Bronchial epithelial cell (primary cell): ENCODE results near the gene SPATA24. TPM values are rescaled to one million over a fixed set of nuclear protein-coding genes. Genes with fewer than 3 reads are reported as not detected.
A peak's percentile ranks its signal among the peaks of the same experiment; 100 is the strongest.
"Not testable (repeated sequence)": the region's sequence is repeated elsewhere in the genome, so short reads cannot be mapped to it uniquely, and the experiment has no call there.

Experiments
- DNase-seq: peaks from one replicate; pipeline ENCODE4 v3.0.0-alpha.2; 2010; ENCODE audit warnings: low read depth
- FAIRE-seq: peaks from 2 replicates; lab custom pipeline; 2011; peaks lifted over from hg19 to GRCh38; lab: Jason Lieb, UNC
- H3K27me3 ChIP-seq: 2 replicates; pipeline ENCODE4 v1.5.1; 2011; ENCODE audit warnings: low read length; ENCODE audit not compliant: control insufficient read depth, insufficient read depth
- H3K36me3 ChIP-seq: 2 replicates; pipeline ENCODE4 v1.5.1; 2011; ENCODE audit warnings: low read length; ENCODE audit not compliant: control insufficient read depth, insufficient read depth
- H3K4me3 ChIP-seq: 2 replicates; pipeline ENCODE4 v1.5.1; 2011; ENCODE audit warnings: mild to moderate bottlenecking, low read depth, low read length, control low read depth
- total RNA-seq: library from RNA; depleted of rRNA; stranded (reverse); fragments of >200 nt; gene quantifications from 2 replicates; pipeline ENCODE4 v1.2.1, GENCODE V29; 2014
- TF ChIP-seq, protein P1 (sequence below): IDR thresholded peaks from 2 replicates; pipeline ENCODE4 v1.5.1; 2011; ENCODE audit warnings: mild to moderate bottlenecking, moderate library complexity, low read length, control low read depth, inconsistent platforms; ENCODE audit not compliant: insufficient read depth, severe bottlenecking

The SPATA24 gene
- total RNA-seq, 1 donor from 2014 or later = 6.1 TPM

DNA sequence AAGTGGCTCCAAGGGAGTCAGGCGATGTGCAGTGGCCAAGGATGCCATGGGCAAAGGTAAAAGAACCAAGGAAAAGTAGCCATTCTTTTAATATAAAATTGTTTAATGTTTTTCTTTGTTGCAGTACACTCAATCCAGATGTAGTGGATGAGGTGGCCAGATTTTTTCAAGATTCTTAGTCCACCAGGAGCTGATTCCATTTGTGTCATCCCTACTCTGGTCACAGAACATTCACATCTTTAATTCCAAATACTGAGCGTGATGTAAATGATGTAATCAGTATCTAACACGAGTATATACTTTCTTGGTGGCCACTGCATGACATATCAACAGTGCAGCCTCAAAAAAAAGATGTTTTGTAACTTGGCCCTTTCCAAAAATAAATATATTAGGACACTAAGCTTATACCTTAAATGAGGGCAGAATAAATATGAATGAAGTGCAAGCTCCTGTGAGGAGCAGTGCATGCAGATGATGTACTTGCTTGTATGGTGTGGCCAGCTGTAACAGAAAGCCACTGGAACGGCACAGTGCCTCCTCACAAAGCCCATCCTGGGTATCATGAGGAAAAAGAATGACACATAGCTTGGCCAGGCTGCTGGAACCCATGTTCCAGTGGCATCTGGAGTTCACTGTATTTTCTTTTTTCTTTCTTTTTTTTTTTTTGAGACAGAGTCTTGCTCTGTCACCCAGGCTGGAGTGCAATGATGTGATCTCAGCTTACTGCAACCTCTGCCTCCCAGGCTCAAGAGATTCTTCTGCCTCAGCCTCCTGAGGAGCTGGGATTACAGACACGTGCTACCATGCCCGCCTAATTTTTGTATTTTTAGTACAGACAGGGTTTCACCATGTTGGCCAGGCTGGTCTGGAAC is 6.5 kb upstream of the SPATA24 start:
- no peaks in the 10 kb centered on the region for H3K27me3 ChIP-seq
- H3K4me3 ChIP-seq = no peak overlapping the region
- FAIRE-seq (no peak), DNase-seq (no peak)
- TF ChIP-seq, protein P1, sequence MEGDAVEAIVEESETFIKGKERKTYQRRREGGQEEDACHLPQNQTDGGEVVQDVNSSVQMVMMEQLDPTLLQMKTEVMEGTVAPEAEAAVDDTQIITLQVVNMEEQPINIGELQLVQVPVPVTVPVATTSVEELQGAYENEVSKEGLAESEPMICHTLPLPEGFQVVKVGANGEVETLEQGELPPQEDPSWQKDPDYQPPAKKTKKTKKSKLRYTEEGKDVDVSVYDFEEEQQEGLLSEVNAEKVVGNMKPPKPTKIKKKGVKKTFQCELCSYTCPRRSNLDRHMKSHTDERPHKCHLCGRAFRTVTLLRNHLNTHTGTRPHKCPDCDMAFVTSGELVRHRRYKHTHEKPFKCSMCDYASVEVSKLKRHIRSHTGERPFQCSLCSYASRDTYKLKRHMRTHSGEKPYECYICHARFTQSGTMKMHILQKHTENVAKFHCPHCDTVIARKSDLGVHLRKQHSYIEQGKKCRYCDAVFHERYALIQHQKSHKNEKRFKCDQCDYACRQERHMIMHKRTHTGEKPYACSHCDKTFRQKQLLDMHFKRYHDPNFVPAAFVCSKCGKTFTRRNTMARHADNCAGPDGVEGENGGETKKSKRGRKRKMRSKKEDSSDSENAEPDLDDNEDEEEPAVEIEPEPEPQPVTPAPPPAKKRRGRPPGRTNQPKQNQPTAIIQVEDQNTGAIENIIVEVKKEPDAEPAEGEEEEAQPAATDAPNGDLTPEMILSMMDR = no peak
- H3K36me3 ChIP-seq = no peaks in the 10 kb centered on the region

GRCh38 chr5:139409116-139409515 is 5.2 kb upstream of the SPATA24 start:
- not testable (repeated sequence) for FAIRE-seq, H3K27me3 ChIP-seq, H3K36me3 ChIP-seq, H3K4me3 ChIP-seq, DNase-seq

GRCh38 chr5:139408191-139408590 is 4.3 kb upstream of the SPATA24 start:
- FAIRE-seq (no peak), DNase-seq (no peak)
- no peaks in the 10 kb centered on the region for H3K36me3 ChIP-seq
- TF ChIP-seq, protein P1 = no peak
- no peak overlapping the region for H3K4me3 ChIP-seq
- H3K27me3 ChIP-seq = no peaks in the 10 kb centered on the region

DNA sequence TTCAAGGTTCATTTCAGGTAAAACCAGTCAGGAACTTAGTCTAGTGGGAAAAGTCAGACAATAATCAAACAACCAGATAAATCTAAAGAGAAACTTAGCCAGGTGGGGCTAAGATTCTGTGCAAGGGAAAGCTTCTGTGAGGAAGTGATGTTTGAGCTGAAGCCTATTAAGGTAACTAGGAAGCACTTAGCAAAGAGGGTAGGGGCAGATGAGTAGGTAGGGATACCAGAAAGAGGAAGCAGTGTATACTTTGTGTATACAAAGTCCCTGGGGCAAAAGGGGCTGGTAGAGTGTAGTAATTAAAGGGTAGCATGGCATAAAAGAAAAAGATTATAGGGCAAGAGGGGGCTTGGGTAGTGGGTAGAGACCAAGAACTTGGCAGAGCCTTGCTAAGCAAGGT is 3.6 kb upstream of the SPATA24 start:
- TF ChIP-seq, protein P1 = no peak

DNA sequence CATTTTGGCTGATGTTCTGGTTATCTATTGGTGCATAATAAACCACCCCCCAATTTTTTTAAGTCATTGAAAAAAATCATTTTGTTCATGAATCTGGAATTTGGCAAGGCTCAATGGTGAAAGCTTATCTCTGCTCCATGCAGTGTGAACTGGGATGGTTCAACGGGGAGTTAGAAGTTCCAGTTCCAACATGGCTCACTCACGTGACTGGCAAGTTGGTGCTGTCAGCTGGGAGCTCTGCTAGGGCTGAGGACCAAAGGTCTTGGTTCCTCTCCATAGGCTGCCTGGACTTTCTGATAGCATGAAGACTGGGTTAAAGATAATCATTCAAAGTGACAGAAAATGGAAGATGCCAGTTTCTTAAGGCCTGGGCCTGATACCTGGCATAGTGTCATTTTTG is 3.1 kb upstream of the SPATA24 start:
- FAIRE-seq (no peak), DNase-seq (no peak)
- H3K36me3 ChIP-seq = no peaks in the 10 kb centered on the region
- TF ChIP-seq, protein P1 = no peak
- H3K4me3 ChIP-seq = no peak overlapping the region
- no peaks in the 10 kb centered on the region for H3K27me3 ChIP-seq

More for the DNA sequence above, 3.6 kb upstream of the SPATA24 start:
- Histone ChIP-seq H3K27me3 (no peaks in the 10 kb centered on the region), H3K4me3 (no peak overlapping the region), H3K36me3 (no peaks in the 10 kb centered on the region)
- FAIRE-seq = no peak
- DNase-seq = no peak

- no peaks in the 10 kb centered on the region for H3K36me3 ChIP-seq
- no peaks in the 10 kb centered on the region for H3K27me3 ChIP-seq
- FAIRE-seq (no peak), DNase-seq (no peak)
- peak overlapping the region; percentile 42 for H3K4me3 ChIP-seq
- TF ChIP-seq, protein P1 = no peak
Observed at GRCh38 chr5:139404484-139404840, 573 bp upstream of the SPATA24 start.
